Measurements from ENCODE around the gene EIF3D. TPM values are rescaled to one million over a fixed set of nuclear protein-coding genes. Genes with fewer than 3 reads are reported as not detected.

Gene EIF3D
- total RNA-seq, 3 donors from 2014 or later = 291 to 419 (median 301) TPM

DNA sequence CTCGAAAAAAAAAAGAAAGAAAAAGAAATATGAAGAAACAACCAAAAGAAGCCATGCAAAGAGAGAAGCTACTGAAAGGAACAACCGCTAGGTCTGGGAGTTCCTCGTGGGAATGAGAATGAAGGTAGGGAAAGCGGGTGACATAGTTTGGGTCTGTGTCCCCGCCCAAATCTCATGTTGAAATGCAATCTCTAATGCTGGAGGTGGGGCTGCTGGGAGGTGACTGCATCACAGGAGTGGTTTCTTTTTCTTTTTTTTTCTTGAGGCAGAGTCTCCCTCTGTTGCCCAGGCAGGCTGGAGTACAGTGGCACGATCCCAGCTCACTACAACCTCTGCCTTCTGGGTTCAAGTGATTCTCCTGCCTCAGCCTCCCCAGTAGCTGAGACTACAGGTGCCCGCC, 37.8 kb downstream of the EIF3D start:
- TF ChIP-seq, protein P1, sequence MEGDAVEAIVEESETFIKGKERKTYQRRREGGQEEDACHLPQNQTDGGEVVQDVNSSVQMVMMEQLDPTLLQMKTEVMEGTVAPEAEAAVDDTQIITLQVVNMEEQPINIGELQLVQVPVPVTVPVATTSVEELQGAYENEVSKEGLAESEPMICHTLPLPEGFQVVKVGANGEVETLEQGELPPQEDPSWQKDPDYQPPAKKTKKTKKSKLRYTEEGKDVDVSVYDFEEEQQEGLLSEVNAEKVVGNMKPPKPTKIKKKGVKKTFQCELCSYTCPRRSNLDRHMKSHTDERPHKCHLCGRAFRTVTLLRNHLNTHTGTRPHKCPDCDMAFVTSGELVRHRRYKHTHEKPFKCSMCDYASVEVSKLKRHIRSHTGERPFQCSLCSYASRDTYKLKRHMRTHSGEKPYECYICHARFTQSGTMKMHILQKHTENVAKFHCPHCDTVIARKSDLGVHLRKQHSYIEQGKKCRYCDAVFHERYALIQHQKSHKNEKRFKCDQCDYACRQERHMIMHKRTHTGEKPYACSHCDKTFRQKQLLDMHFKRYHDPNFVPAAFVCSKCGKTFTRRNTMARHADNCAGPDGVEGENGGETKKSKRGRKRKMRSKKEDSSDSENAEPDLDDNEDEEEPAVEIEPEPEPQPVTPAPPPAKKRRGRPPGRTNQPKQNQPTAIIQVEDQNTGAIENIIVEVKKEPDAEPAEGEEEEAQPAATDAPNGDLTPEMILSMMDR (IDR thresholded peaks at IDR 0.05) = no peak
- TF ChIP-seq POLR2A (IDR thresholded peaks at IDR 0.05) (no peak), POLR2AphosphoS5 (IDR thresholded peaks at IDR 0.05) (no peak)
- H3K4me1 ChIP-seq = no peaks in the 10 kb centered on the region
- H3K27me3 ChIP-seq = no peaks in the 10 kb centered on the region
- no peaks in the 10 kb centered on the region for H3K9me3 ChIP-seq
- no peaks in the 10 kb centered on the region for H3K36me3 ChIP-seq
- intact Hi-C loops (cut with DNase I; ENCODE audit: low total_unique reads) = no loop called here
- no peak overlapping the region for H3K27ac ChIP-seq
- no peak overlapping the region for H3K4me3 ChIP-seq
- no peak for DNase-seq (ENCODE audit: low spot score in 2 of 2)

DNA sequence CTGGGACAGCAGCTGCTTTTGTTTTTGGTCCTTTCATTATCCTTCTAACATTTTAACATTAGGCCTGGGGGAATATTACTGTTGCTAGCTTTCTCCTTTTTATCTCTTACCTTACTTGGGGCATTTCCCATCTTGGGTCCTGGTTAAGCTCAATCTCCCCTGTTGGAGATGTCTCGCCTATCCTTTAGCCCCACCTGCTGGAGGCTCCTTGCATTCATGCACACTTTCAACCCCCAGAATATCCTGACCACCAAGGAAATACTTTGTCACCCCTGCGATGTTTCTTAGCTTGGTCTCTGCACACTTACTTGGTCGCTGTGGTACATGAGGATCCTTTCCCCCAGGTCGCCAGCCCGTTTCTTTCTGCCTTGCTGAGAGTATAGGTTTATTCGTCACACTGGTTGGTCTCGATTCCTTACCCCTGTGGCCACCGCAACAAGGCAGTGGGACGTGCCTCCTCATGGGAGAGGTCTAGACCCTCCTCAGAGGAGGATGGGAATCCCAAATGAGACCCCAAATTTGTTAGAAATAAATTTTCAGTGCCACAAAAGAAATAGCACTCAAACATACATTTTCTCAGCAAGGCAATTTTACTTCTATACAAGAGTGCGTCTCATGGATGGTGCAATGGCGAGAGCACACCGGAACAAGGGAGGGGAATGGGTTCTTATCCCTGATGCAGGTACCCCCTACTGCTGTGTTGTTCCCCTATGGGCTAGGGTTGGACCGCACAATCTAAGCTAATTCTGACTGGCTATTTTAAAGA, 42.2 kb downstream of the EIF3D start:
- H3K9me3 ChIP-seq = no peaks in the 10 kb centered on the region
- TF ChIP-seq POLR2AphosphoS5 (IDR thresholded peaks at IDR 0.05) = no peak
- TF ChIP-seq, protein P1 (IDR thresholded peaks at IDR 0.05) = peak in 2 of 3 donors; percentile 51 to 57
- DNase-seq (ENCODE audit: low spot score in 2 of 2) = no peak
- H3K4me3 ChIP-seq = no peak overlapping the region
- no peaks in the 10 kb centered on the region for H3K27me3 ChIP-seq
- no peaks in the 10 kb centered on the region for H3K36me3 ChIP-seq
- intact Hi-C loops (cut with DNase I; ENCODE audit: low total_unique reads) = no loop called here
- no peaks in the 10 kb centered on the region for H3K4me1 ChIP-seq
- peak overlapping the region in 1 of 2 donors; percentile 10 for H3K27ac ChIP-seq

DNA sequence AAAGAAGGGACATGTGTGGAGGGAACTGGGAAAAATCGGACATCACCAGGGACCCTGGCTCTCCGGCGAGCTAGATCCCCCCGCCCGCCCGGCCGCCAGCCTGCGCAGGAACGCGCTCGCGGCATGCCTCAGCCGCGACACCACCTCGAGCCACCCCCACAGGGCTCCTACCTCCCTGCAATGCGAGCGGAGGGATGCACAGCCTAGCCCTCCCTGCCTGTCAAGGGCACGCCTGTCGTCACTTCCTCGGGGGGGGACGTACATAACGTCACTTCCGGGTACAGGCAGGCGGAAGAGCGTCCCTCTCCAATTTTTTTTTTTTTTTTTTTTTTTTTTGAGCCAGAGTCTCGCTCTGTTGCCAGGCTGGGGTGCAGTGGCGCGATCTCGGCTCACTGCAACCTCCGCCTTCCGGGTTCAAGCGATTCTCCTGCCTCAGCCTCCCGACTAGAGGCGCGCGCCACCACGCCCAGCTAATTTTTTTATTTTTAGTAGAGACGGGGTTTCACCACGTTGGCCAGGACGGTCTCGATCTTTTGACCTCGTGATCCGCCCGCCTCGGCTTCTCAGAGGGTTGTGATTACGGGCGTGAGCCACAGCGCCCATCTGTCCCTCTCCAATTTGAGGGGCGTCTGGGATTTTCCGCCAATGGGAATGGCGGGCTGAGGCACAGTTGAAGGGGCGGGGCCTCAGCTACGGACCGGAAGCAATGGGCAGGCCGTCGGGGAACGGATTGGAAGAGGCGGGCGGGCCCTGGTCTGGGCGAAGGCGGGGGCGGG, 47.4 kb downstream of the EIF3D start, which contains the start of gene TXN2:
Gene TXN2, minus strand, starts transcription at position 248 of the 776 bp plus-strand sequence. CDS start 803 bp downstream, outside the sequence.
- H3K27me3 ChIP-seq = no peaks in the 10 kb centered on the region
- no peaks in the 10 kb centered on the region for H3K36me3 ChIP-seq
- peak; percentile 96 to 97 for DNase-seq (ENCODE audit: low spot score in 2 of 2)
- H3K4me1 ChIP-seq = peaks cover 3 to 9% of the 10 kb centered on the region in 2 donors
- no peaks in the 10 kb centered on the region for H3K9me3 ChIP-seq
- intact Hi-C loops (cut with DNase I; ENCODE audit: low total_unique reads) = no loop called here
- peak within 1 kb of the TSS; percentile 61 to 88 (median 81) for H3K4me3 ChIP-seq
- H3K27ac ChIP-seq = peak within 1 kb of the TSS; percentile 99
- peak; percentile 64 for TF ChIP-seq POLR2A (IDR thresholded peaks at IDR 0.05)
- TF ChIP-seq, protein P1 (IDR thresholded peaks at IDR 0.05) = peak in 2 of 3 donors; percentile 18 to 28
- TF ChIP-seq POLR2AphosphoS5 (IDR thresholded peaks at IDR 0.05) = peak; percentile 60 to 91 (median 91)

DNA sequence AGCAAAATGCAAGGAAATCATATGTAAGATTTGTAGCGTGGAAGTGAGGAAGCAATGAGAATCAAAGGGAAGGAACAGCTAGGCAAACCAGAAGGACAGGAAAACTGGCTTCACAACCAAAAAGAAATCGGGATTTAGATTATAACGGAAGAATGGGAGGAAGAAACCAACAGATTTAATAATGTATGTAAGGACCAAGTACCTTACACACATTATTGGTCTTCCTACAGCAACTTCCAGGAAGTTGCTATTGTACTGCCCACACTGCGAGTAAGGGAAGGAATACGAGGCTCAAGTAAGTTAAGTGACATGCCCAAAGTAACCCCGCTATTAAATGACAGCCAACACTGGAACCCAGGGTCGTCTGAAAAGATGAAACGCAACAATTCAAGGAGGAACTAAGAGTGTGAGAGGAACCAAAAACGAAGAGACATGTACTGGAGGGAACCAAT, 48.0 kb downstream of the EIF3D start:
- TF ChIP-seq POLR2A (IDR thresholded peaks at IDR 0.05) = no peak
- TF ChIP-seq, protein P1 (IDR thresholded peaks at IDR 0.05) = no peak
- no peak for TF ChIP-seq POLR2AphosphoS5 (IDR thresholded peaks at IDR 0.05)
- intact Hi-C loops (cut with DNase I; ENCODE audit: low total_unique reads) = no loop called here
- Histone ChIP-seq H3K27me3 (no peaks in the 10 kb centered on the region), H3K4me1 (peaks cover 3 to 9% of the 10 kb centered on the region in 2 donors), H3K36me3 (no peaks in the 10 kb centered on the region), H3K4me3 (peak overlapping the region; percentile 61 to 88 (median 81)), H3K27ac (peak overlapping the region; percentile 99), H3K9me3 (no peaks in the 10 kb centered on the region)
- DNase-seq (ENCODE audit: low spot score in 2 of 2) = no peak
